GM06990 (cell line): ENCODE results near the gene ACTG2.

ENCODE experiments used
- DNase-seq: peaks from one replicate; pipeline ENCODE4 v3.0.0-alpha.2; 2011; ENCODE audit not compliant: insufficient read length; ENCODE audit errors: extremely low read depth
- H3K27me3 ChIP-seq: replicated peaks from 2 replicates; pipeline ENCODE4 v1.6.0; 2011; ENCODE audit warnings: low read length; ENCODE audit not compliant: control insufficient read depth, insufficient read depth
- H3K36me3 ChIP-seq: 2 replicates; pipeline ENCODE4 v1.5.1; 2011; ENCODE audit warnings: low read length; ENCODE audit not compliant: control insufficient read depth, insufficient read depth
- H3K4me3 ChIP-seq: replicated peaks from 2 replicates; pipeline ENCODE4 v1.5.1; 2011; ENCODE audit warnings: low read depth, mild to moderate bottlenecking, control low read depth, low read length
- TF ChIP-seq, protein P1 (sequence below): IDR thresholded peaks from 2 replicates; pipeline ENCODE4 v1.5.1; 2011; ENCODE audit warnings: low read length, control low read depth, mild to moderate bottlenecking, inconsistent platforms; ENCODE audit not compliant: insufficient read depth, poor library complexity, severe bottlenecking

ACTG2 gene

DNA sequence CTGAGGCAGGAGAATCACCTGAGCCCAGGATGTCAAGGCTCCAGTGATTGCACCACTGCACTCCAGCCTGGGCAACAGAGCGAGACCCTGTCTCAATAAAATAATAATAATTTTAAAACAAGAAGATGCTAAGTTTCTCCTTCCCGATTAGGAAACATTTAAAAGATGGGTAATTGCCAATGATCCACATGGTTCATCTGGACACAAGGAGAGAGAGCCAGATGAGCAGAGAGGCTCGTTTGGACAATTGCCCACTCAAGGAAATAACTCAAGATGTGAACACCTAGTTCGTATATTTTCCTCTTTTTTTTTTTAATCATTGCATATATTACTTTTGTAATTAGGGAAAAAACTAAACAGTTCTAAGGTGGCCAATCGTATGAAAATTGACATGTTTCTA lies 3.6 kb upstream of the ACTG2 start:
- no peak for DNase-seq
- no peaks in the 10 kb centered on the region for H3K27me3 ChIP-seq
- H3K4me3 ChIP-seq: no peak overlapping the region
- TF ChIP-seq, protein P1, sequence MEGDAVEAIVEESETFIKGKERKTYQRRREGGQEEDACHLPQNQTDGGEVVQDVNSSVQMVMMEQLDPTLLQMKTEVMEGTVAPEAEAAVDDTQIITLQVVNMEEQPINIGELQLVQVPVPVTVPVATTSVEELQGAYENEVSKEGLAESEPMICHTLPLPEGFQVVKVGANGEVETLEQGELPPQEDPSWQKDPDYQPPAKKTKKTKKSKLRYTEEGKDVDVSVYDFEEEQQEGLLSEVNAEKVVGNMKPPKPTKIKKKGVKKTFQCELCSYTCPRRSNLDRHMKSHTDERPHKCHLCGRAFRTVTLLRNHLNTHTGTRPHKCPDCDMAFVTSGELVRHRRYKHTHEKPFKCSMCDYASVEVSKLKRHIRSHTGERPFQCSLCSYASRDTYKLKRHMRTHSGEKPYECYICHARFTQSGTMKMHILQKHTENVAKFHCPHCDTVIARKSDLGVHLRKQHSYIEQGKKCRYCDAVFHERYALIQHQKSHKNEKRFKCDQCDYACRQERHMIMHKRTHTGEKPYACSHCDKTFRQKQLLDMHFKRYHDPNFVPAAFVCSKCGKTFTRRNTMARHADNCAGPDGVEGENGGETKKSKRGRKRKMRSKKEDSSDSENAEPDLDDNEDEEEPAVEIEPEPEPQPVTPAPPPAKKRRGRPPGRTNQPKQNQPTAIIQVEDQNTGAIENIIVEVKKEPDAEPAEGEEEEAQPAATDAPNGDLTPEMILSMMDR: no peak
- no peaks in the 10 kb centered on the region for H3K36me3 ChIP-seq

DNA sequence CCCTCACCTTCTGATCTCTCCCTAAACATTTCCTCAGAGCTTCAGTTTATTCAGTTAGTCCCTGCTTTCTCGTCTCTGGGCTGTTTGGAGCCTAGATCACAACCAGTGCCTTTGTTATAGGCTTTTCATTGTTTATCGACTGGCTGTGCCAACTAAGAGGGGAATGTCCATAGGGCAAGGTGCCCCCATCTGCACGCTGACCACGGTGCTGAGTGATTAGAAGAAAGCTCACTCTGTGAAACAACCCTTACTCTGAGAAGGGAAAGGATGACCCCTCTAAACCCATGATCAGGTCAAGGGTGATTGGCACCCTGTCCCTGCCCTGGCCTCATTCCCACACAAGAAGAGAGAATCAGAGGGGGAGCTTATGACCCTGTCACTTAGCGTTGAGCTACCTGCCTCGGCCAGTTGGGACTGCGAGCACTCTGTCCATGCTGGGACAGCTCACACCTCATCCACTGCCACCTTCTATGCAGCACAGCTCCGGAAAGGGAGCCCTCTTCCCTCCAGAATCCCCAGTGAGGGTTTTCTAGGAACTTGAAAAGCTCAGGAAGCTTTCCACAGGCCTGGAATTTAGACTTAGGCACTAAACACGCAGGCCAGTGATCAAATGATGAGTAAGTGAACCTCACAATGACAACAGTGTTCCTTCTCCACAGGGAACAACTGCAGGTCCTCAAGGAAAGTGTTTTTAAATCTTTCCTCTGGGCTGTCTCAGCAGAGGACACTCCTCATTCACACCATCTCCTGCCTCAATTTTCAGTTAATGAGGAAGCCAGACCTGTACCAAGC lies 2.3 kb upstream of the ACTG2 start:
- no peaks in the 10 kb centered on the region for H3K27me3 ChIP-seq
- DNase-seq: no peak
- TF ChIP-seq, protein P1: no peak
- no peaks in the 10 kb centered on the region for H3K36me3 ChIP-seq
- no peak overlapping the region for H3K4me3 ChIP-seq

DNA sequence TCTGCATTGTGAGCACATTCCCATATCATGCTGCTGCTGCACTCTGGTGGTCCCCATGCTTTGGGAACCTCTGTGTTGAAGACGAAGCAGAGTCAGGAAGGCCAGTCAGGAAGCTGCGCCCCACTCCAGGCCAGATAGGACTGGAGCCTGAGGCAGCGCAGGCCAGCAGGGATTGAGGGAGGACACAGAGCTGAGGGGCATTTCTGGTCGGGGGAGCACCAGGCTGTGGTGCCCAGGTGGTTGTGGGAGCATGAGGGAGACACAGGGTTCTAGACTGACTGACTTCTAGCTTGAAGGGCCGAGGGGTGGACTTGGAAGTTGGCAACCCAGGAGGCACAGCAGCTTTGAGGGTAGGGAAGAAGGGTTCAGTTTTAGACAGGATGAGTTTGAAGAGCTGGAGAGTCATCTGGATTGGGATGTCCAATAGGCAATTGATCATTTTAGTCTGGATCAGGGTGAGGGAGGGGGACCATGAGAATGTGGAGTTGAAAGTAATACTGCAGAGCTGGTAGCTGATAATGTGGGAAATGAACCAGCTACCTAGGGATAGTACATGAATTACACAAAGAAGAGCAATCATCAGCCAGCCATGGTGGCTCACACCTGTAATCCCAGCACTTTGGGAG lies 1.4 kb upstream of the ACTG2 start:
- H3K4me3 ChIP-seq: no peak overlapping the region
- TF ChIP-seq, protein P1: no peak
- no peaks in the 10 kb centered on the region for H3K27me3 ChIP-seq
- DNase-seq: no peak
- H3K36me3 ChIP-seq: no peaks in the 10 kb centered on the region

DNA sequence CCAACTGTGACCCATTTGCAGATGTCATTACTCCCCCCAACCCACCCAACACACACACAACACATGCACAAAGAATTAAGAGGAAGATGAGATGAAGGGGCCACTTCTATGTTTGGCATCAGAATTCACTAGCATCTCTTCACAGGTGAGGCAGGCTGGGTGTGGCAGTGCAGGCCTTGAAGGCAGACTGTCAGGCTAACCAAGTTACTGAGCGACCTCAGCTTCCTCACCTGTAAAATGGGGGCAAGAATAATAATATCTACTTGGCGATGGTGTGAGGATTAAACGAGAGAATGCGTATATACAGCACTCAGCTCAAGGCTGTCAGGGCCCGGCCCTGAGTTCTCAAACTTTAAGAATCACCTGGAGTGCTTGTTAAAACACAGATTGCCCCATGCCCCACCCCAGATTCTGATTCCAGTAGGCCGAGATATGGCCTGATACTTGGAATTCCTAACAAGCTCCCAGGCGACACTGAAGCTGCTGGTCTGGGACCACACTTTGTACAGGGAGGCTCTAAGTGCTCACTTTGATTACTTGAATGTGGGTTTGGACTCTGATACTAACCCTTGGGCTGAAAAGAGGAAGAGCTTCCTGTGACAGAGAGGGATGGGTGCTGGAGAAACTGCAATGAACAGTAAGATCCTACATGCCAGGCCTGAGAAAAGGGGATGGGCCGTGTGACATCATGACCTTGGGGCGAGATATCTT lies 1.1 kb downstream of the ACTG2 start:
- Histone ChIP-seq H3K36me3 (no peaks in the 10 kb centered on the region), H3K27me3 (no peaks in the 10 kb centered on the region), H3K4me3 (no peak overlapping the region)
- TF ChIP-seq, protein P1: no peak
- no peak for DNase-seq

DNA sequence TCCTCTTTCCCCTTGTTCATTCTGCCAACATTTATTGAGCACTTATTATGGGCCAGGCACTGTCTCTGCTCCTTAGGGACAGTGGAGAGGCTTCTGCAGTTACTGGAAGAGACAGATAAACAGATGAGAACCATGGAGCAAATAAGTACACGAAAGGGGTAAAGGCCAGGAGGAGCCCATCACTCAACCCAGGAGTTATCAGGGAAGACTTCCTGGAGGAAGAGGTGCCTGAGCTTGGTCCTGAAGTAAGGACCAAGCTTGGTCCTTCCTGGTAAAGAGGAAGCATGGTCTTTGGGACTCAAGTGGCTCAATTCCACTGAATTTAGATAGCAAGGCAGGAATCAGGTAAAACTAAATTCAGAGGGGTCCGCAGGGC lies 1.7 kb downstream of the ACTG2 start:
- H3K27me3 ChIP-seq: no peaks in the 10 kb centered on the region
- no peak overlapping the region for H3K4me3 ChIP-seq
- DNase-seq: no peak
- H3K36me3 ChIP-seq: no peaks in the 10 kb centered on the region
- TF ChIP-seq, protein P1: no peak
